ENCODE results near the gene TICAM1.
A peak's percentile ranks its signal among the peaks of the same experiment; 100 is the strongest.
"Not testable (repeated sequence)": the region's sequence is repeated elsewhere in the genome, so short reads cannot be mapped to it uniquely, and the experiment has no call there.

Gene TICAM1

GRCh38 chr19:4811328-4812131 is 20.0 kb downstream of the TICAM1 start:
- no CpG with 5 or more reads among the region's 12 CpGs for WGBS (ENCODE audit: extremely low coverage, insufficient coverage, insufficient read length)
- Histone ChIP-seq H3K9me3 (ENCODE audit: insufficient read depth, low read depth, low read length) (peaks cover 3% of the 10 kb centered on the region), H3K4me2 (ENCODE audit: low read length) (no peak overlapping the region), H3K18ac (ENCODE audit: low read length) (no peak overlapping the region), H2AK5ac (ENCODE audit: low read length) (peak overlapping the region; percentile 60), H3K14ac (ENCODE audit: low read length) (no peak overlapping the region), H3K4me1 (ENCODE audit: control insufficient read depth in 1 of 2, insufficient read depth in 2 of 2, low read length in 2 of 2) (no peaks in the 10 kb centered on the region), H2AFZ (ENCODE audit: insufficient read depth, low read length, poor library complexity) (no peak overlapping the region), H3K4me3 (ENCODE audit: low read depth, low read length) (no peak overlapping the region), H3K79me2 (ENCODE audit: control insufficient read depth, insufficient read depth, low read length, poor library complexity) (no peaks in the 10 kb centered on the region), H4K8ac (ENCODE audit: low read depth, low read length) (no peak overlapping the region), H2BK120ac (ENCODE audit: insufficient read depth, low read length, poor library complexity) (peak overlapping the region; percentile 26), H3K9ac (ENCODE audit: low read length) (no peak overlapping the region), H3K4ac (ENCODE audit: low read depth, low read length) (no peak overlapping the region), H3K27me3 (ENCODE audit: insufficient read depth, low read length) (no peaks in the 10 kb centered on the region), H2BK5ac (ENCODE audit: low read depth, low read length, poor library complexity) (no peak overlapping the region), H3K36me3 (ENCODE audit: control insufficient read depth in 1 of 2, insufficient read depth in 2 of 2, low read length in 2 of 2) (peaks cover 2 to 5% of the 10 kb centered on the region in 2 experiments), H3K79me1 (ENCODE audit: low read length) (peaks cover 2% of the 10 kb centered on the region), H3K23ac (ENCODE audit: low read length) (no peak overlapping the region), H2BK12ac (ENCODE audit: low read length) (peak overlapping the region; percentile 72), H3K27ac (ENCODE audit: low read depth, low read length) (no peak overlapping the region), H4K91ac (ENCODE audit: low read depth, low read length) (peak overlapping the region; percentile 64), H4K12ac (ENCODE audit: low read depth, low read length) (no peak overlapping the region)
- DNase-seq = peak; percentile 81 to 92

- Histone ChIP-seq H4K8ac (ENCODE audit: low read depth, low read length) (no peak overlapping the region), H2AFZ (ENCODE audit: insufficient read depth, low read length, poor library complexity) (no peak overlapping the region), H3K4me1 (ENCODE audit: control insufficient read depth in 1 of 2, insufficient read depth in 2 of 2, low read length in 2 of 2) (no peaks in the 10 kb centered on the region), H3K9ac (ENCODE audit: low read length) (no peak overlapping the region), H4K91ac (ENCODE audit: low read depth, low read length) (no peak overlapping the region), H2BK5ac (ENCODE audit: low read depth, low read length, poor library complexity) (no peak overlapping the region), H2BK12ac (ENCODE audit: low read length) (no peak overlapping the region), H3K4ac (ENCODE audit: low read depth, low read length) (no peak overlapping the region), H3K18ac (ENCODE audit: low read length) (no peak overlapping the region), H3K27ac (ENCODE audit: low read depth, low read length) (no peak overlapping the region), H3K36me3 (ENCODE audit: control insufficient read depth in 1 of 2, insufficient read depth in 2 of 2, low read length in 2 of 2) (no peaks in the 10 kb centered on the region), H3K14ac (ENCODE audit: low read length) (no peak overlapping the region), H3K79me2 (ENCODE audit: control insufficient read depth, insufficient read depth, low read length, poor library complexity) (no peaks in the 10 kb centered on the region), H3K4me2 (ENCODE audit: low read length) (no peak overlapping the region), H3K4me3 (ENCODE audit: low read depth, low read length) (no peak overlapping the region), H3K23ac (ENCODE audit: low read length) (no peak overlapping the region), H3K79me1 (ENCODE audit: low read length) (no peaks in the 10 kb centered on the region), H3K27me3 (ENCODE audit: insufficient read depth, low read length) (no peaks in the 10 kb centered on the region), H3K9me3 (ENCODE audit: insufficient read depth, low read depth, low read length) (peaks cover 6% of the 10 kb centered on the region), H2BK120ac (ENCODE audit: insufficient read depth, low read length, poor library complexity) (no peak overlapping the region), H2AK5ac (ENCODE audit: low read length) (no peak overlapping the region), H4K12ac (ENCODE audit: low read depth, low read length) (no peak overlapping the region)
- no CpG with 5 or more reads among the region's 6 CpGs for WGBS (ENCODE audit: extremely low coverage, insufficient coverage, insufficient read length)
- DNase-seq = no peak
These were observed 24.3 kb downstream of the TICAM1 start for GRCh38 chr19:4807188-4807587.

GRCh38 chr19:4806384-4806783 is 25.1 kb downstream of the TICAM1 start:
- Histone ChIP-seq H2AFZ (ENCODE audit: insufficient read depth, low read length, poor library complexity) (no peak overlapping the region), H2AK5ac (ENCODE audit: low read length) (no peak overlapping the region), H3K9me3 (ENCODE audit: insufficient read depth, low read depth, low read length) (peaks cover 3% of the 10 kb centered on the region), H3K27ac (ENCODE audit: low read depth, low read length) (no peak overlapping the region), H2BK12ac (ENCODE audit: low read length) (no peak overlapping the region), H3K14ac (ENCODE audit: low read length) (no peak overlapping the region), H3K79me2 (ENCODE audit: control insufficient read depth, insufficient read depth, low read length, poor library complexity) (no peaks in the 10 kb centered on the region), H3K23ac (ENCODE audit: low read length) (no peak overlapping the region), H3K4me3 (ENCODE audit: low read depth, low read length) (peak overlapping the region; percentile 3), H2BK5ac (ENCODE audit: low read depth, low read length, poor library complexity) (no peak overlapping the region), H3K79me1 (ENCODE audit: low read length) (no peaks in the 10 kb centered on the region), H3K4ac (ENCODE audit: low read depth, low read length) (no peak overlapping the region), H3K36me3 (ENCODE audit: control insufficient read depth in 1 of 2, insufficient read depth in 2 of 2, low read length in 2 of 2) (no peaks in the 10 kb centered on the region), H3K27me3 (ENCODE audit: insufficient read depth, low read length) (no peaks in the 10 kb centered on the region), H2BK120ac (ENCODE audit: insufficient read depth, low read length, poor library complexity) (no peak overlapping the region), H4K91ac (ENCODE audit: low read depth, low read length) (no peak overlapping the region), H4K12ac (ENCODE audit: low read depth, low read length) (no peak overlapping the region), H3K9ac (ENCODE audit: low read length) (no peak overlapping the region), H3K18ac (ENCODE audit: low read length) (no peak overlapping the region), H3K4me2 (ENCODE audit: low read length) (no peak overlapping the region), H3K4me1 (ENCODE audit: control insufficient read depth in 1 of 2, insufficient read depth in 2 of 2, low read length in 2 of 2) (no peaks in the 10 kb centered on the region), H4K8ac (ENCODE audit: low read depth, low read length) (no peak overlapping the region)
- no CpG with 5 or more reads among the region's 6 CpGs for WGBS (ENCODE audit: extremely low coverage, insufficient coverage, insufficient read length)
- peak; percentile 59 to 80 for DNase-seq

GRCh38 chr19:4805140-4805539 is 26.4 kb downstream of the TICAM1 start:
- not testable (repeated sequence) for H3K9me3 ChIP-seq (ENCODE audit: insufficient read depth, low read depth, low read length); H4K12ac ChIP-seq (ENCODE audit: low read depth, low read length); DNase-seq; H3K9ac ChIP-seq (ENCODE audit: low read length); H3K4me3 ChIP-seq (ENCODE audit: low read depth, low read length); H3K36me3 ChIP-seq (ENCODE audit: control insufficient read depth in 1 of 2, insufficient read depth in 2 of 2, low read length in 2 of 2); H3K23ac ChIP-seq (ENCODE audit: low read length); H3K4me1 ChIP-seq (ENCODE audit: control insufficient read depth in 1 of 2, insufficient read depth in 2 of 2, low read length in 2 of 2); H3K18ac ChIP-seq (ENCODE audit: low read length); H2BK12ac ChIP-seq (ENCODE audit: low read length); H2AK5ac ChIP-seq (ENCODE audit: low read length); H3K79me1 ChIP-seq (ENCODE audit: low read length); H2BK5ac ChIP-seq (ENCODE audit: low read depth, low read length, poor library complexity); H3K4ac ChIP-seq (ENCODE audit: low read depth, low read length); H3K27ac ChIP-seq (ENCODE audit: low read depth, low read length); H3K4me2 ChIP-seq (ENCODE audit: low read length); H4K8ac ChIP-seq (ENCODE audit: low read depth, low read length); H3K14ac ChIP-seq (ENCODE audit: low read length); H3K27me3 ChIP-seq (ENCODE audit: insufficient read depth, low read length); H2AFZ ChIP-seq (ENCODE audit: insufficient read depth, low read length, poor library complexity); H3K79me2 ChIP-seq (ENCODE audit: control insufficient read depth, insufficient read depth, low read length, poor library complexity); H2BK120ac ChIP-seq (ENCODE audit: insufficient read depth, low read length, poor library complexity); H4K91ac ChIP-seq (ENCODE audit: low read depth, low read length)
- WGBS (ENCODE audit: extremely low coverage, insufficient coverage, insufficient read length) = no CpG with 5 or more reads among the region's 6 CpGs
